Activated CD8-positive, alpha-beta memory T cell treated with anti-CD3 and anti-CD28 coated beads for 1 hour (primary cell): ENCODE results near the gene APOL4.
"Not testable (repeated sequence)": the region's sequence is repeated elsewhere in the genome, so short reads cannot be mapped to it uniquely, and the experiment has no call there.

Experiments
- DNase-seq, 2 donors: peaks; one replicate each; pipeline ENCODE4 v3.0.0-alpha.2; 2020; ENCODE audit warnings: low read depth in 1 of 2; ENCODE audit errors: extremely low read depth in 1 of 2

APOL4 gene

GRCh38 chr22:36208914-36209313 is 7.3 kb upstream of the APOL4 start:
- no peak for DNase-seq

DNA sequence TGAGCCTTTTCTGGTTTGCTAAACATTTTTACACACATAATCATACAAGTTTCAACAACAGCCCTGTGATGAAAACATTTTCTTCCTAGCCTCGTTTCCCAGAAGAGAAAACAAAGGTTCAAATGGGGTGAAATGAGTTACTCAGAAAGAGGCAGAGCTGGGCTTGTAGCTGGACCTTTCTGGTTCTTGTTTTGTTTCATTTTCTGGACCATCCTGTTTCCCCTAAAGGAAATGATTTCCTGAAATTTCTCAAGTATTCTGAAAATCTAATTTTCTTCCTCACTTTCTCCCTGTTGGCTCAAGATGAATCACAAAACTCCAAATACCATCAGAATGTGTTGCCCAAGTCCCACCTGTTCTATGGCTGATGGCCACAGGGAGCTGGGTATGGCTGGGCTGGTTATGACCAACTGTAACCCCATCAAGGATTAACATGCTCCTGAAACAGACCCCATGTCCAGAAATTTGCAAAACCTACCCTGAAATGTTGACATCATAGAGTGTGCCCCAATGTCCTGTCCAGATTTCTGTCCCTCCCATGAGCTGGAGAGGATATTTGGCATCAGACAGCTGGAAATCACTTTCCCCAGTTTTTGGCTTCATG is 6.7 kb upstream of the APOL4 start:
- no peak for DNase-seq

DNA sequence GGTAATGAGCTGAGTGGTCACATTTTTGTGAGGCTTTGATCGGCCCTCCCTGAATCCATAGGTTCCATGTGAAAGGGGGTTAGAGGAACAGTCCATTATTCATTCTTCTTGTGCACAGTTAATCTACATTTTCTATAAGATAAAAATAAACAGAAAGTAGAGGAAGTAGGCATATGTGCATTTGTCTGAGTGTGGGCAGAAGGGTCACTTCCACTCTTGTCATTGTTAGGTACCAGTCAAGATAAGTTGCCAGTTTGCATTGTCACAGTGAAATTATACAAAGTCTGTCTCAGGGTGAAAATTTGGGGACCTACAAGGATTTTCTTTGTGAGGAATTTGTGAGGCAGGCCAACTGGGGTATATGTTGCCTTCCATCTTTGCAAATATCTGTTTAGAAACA is 4.6 kb upstream of the APOL4 start:
- no peak for DNase-seq

- not testable (repeated sequence) for DNase-seq
These were observed 4.0 kb upstream of the APOL4 start for GRCh38 chr22:36205573-36205972.

- no peak for DNase-seq
These were observed 3.0 kb upstream of the APOL4 start for GRCh38 chr22:36204632-36205015.

- DNase-seq: no peak
These were observed 2.5 kb upstream of the APOL4 start for GRCh38 chr22:36204001-36204631.

GRCh38 chr22:36203441-36203840 is 1.8 kb upstream of the APOL4 start:
- DNase-seq: not testable (repeated sequence)

DNA sequence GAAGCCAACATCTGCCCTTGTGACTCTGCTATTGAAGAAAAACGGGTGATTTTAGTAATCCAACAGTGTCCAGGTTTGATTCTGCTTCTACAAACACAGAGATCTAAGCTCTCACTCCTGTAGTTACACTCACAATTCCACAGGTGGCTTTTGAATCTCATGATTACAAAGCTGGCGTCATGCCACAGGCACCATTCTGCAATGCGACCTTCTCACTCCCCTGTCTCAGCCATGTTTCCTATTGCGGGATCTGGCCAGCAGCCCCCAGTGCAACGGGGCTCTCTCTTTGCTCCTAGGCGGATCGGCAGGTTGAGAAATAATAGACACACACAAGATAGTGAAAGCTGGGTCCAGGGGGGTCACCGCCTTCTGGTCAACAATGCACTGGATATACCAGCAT is 1.3 kb upstream of the APOL4 start:
- DNase-seq: not testable (repeated sequence)

- DNase-seq: not testable (repeated sequence)
These were observed 584 bp downstream of the APOL4 start for GRCh38 chr22:36201025-36201424.

DNA sequence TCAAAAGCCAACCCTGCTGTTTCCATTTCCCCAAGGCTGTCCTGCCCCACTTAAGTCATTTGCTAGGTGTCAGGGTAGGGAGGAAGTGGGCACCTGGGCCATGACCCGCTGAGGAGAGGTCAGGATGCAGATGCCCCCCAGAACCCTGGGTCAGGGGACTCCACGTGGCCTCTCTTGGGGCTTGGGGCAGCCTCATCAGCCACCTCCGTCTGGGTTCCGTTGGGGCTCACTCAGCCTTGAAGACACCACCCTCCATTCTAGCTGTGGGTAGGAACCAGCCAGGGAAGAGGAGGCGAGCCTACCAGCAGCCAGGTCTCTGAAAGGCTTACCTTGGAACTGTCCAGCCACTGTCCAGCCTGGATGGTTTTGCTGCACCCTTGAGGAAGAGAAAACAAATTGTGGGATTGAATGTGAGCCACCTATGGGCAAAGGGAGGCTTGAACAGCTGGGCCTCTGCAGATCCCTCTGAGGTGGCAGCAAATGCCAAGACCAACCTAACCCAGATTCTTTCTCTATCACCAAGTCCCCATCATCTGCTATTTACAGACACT is 2.5 kb downstream of the APOL4 start:
- DNase-seq: no peak

DNA sequence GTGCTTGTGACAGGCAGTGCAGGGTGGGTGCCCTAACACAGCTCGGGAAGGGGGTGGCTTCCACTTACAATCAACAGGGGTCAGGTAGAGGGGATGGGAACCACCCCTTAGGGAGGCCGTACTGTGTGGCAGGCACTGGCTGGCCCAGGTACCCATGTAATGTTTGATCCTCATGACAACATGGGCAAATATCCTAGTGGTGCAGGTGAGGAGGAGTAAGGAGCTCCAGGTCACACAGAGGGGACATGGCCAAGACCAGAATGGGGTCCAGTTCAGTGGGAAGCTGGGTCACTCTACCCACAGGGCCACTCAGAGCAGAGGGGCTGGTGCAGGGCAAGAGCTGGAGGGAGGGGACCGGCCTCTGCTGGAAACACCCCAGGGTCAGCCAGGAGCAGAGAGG is 3.1 kb downstream of the APOL4 start:
- DNase-seq: no peak

DNA sequence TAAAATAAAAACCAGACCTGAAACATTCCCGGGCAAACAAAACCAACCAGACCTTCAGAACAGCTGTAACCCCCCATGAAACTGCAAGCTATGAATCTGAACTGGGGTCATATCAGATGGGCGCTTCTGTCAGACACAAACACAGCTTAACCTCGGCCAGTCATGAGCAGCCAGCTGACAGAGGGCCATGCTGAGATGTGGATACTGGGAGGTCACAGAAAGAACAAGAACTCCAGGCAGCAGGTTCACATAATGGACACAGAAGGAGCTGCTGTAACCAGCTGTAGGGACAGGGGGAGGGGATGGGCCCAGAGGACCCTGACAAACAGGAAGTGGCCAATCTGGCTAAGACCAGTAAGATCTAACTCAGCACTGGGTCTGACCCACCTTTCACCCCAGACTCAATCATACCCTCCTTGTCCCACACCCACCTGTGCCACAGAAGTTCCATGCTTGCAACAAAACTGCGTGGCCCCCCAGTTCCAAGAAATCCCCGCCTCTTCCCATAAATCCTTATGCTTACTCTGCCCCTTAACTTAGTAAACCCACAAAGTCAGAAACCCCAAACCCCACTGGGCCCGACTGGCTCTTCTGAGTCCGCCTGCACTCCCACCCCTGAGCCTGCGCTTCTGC is 4.0 kb downstream of the APOL4 start:
- DNase-seq: no peak

- no peak for DNase-seq
These were observed 4.6 kb downstream of the APOL4 start for GRCh38 chr22:36197065-36197440.

- DNase-seq: no peak
These were observed 5.2 kb downstream of the APOL4 start for GRCh38 chr22:36196254-36197064.

GRCh38 chr22:36194971-36195370 is 6.6 kb downstream of the APOL4 start:
- no peak for DNase-seq

- DNase-seq: no peak
These were observed 7.2 kb downstream of the APOL4 start for GRCh38 chr22:36194385-36194784.

GRCh38 chr22:36193577-36193976 is 8.0 kb downstream of the APOL4 start:
- DNase-seq: no peak

DNA sequence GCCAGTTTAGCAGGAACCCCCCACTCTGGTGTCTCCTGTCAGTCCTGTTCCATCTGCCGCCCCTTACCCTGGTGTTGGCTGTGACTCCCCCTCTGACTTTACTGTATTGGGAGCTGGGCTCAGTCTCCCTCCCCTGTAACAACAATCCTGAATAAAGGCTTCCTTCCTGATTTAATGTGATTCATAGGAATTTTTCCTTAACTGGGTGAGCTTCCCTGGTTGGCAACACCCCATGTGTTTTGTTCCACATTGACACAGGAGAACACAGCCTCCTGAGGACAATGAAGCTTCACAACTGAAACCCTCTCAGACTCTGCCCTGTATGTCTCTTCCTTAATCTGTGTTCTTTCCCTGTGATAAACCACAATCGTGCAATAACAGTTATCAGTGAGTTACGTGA is 8.4 kb downstream of the APOL4 start:
- no peak for DNase-seq

DNA sequence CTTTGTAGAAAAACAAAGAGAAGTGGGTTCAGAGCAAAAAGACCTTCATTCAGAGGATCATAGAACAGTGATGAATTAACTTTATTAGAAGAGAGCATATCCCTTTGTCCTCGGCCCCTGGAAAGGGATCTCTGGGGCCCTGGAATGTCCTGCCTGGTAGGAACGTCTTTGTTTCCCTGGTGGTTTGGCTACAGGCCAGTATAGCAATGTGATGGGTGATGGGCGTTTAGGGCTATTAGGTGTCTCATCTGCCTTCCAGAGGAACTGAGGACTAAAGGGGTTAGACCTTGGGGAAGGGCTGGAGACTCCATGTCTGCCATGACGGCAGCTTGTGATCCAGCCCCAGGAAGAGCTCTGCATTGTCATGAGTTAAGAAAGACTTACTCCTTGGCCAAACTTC is 9.1 kb downstream of the APOL4 start:
- no peak for DNase-seq

- DNase-seq: no peak
These were observed 10.3 kb downstream of the APOL4 start for GRCh38 chr22:36191106-36191836.

DNA sequence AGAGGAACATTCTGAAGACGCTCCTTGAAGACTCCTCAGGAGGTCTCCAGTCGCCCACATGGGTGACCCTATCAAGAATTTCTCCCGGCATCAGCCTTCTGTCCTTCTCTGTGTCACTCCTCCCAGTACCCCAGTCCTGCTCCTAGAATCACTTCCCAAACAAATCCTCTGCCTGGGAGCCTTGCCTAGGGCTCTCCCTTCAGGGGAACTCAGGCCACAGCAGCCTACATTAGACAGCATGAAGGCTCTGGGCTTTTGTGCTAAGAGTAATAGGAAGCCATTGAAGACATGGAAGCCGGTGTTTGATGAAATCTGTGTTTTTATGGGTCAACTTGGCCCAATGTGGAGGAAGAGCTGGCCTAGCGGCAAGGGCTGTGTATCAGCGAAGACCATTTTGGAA is 13.7 kb downstream of the APOL4 start:
- DNase-seq: not testable (repeated sequence)
